Liver (tissue), 3 donors: ENCODE measurements around the gene FCHO2.

ENCODE experiments used
- ATF3 ChIP-seq: IDR thresholded peaks from 2 replicates; pipeline ENCODE4 v1.6.1; 2016; ENCODE audit warnings: antibody characterized with exemption
- CTCF ChIP-seq: fragments of 150-350 bp; IDR thresholded peaks from 2 replicates; pipeline ENCODE4 v1.5.1; 2017; ENCODE audit warnings: improper control_type of control experiment, low read depth, low read length; ENCODE audit not compliant: missing input control
- EGR1 ChIP-seq, 2 donors: IDR thresholded peaks; 2 replicates each; pipeline ENCODE4 v1.6.1; 2016 to 2018; ENCODE audit warnings: antibody characterized with exemption in 2 of 2, low read depth in 2 of 2
- FOXA1 ChIP-seq: IDR thresholded peaks from 2 replicates; pipeline ENCODE4 v1.6.1; 2016; ENCODE audit warnings: antibody characterized with exemption
- JUND ChIP-seq, 2 donors: IDR thresholded peaks; 2 replicates each; pipeline ENCODE4 v1.6.1; 2016; ENCODE audit warnings: antibody characterized with exemption in 2 of 2
- MAX ChIP-seq: IDR thresholded peaks from 2 replicates; pipeline ENCODE4 v1.6.1; 2016; ENCODE audit warnings: antibody characterized with exemption
- RAD21 ChIP-seq, 2 donors: IDR thresholded peaks; 2 replicates each; pipeline ENCODE4 v1.6.1; 2016; ENCODE audit warnings: antibody characterized with exemption in 2 of 2, mild to moderate bottlenecking in 2 of 2
- REST ChIP-seq: IDR thresholded peaks from 2 replicates; pipeline ENCODE4 v1.6.1; 2016; ENCODE audit warnings: antibody characterized with exemption, mild to moderate bottlenecking
- SP1 ChIP-seq: IDR thresholded peaks from 2 replicates; pipeline ENCODE4 v1.6.1; 2018; ENCODE audit warnings: antibody characterized with exemption, mild to moderate bottlenecking
- TAF1 ChIP-seq: conservative IDR thresholded peaks from 2 replicates; pipeline ENCODE4 v1.6.1; 2016; ENCODE audit warnings: antibody characterized with exemption, mild to moderate bottlenecking
- YY1 ChIP-seq: IDR thresholded peaks from 2 replicates; pipeline ENCODE4 v1.6.1; 2016; ENCODE audit warnings: antibody characterized with exemption, mild to moderate bottlenecking
- ZBTB33 ChIP-seq: IDR thresholded peaks from 2 replicates; pipeline ENCODE4 v1.6.1; 2016; ENCODE audit warnings: antibody characterized with exemption
- donor health status: healthy.
- donor health status: healthy.

- no peak for TF ChIP-seq SP1
- peak; percentile 90 for TF ChIP-seq YY1
- TF ChIP-seq REST: no peak
- peak; percentile 90 for TF ChIP-seq CTCF
- TF ChIP-seq JUND (IDR thresholded peaks at IDR 0.05): no peak
- TF ChIP-seq ZBTB33: peak; percentile 16
- TF ChIP-seq EGR1 (IDR thresholded peaks at IDR 0.05; ENCODE audit: low read depth in 2 of 2): no peak
- TF ChIP-seq MAX: peak; percentile 38
- TF ChIP-seq ATF3: no peak
- TF ChIP-seq TAF1: no peak
- peak; percentile 74 to 77 for TF ChIP-seq RAD21 (IDR thresholded peaks at IDR 0.05)
- peak; percentile 66 for TF ChIP-seq FOXA1
These were observed at the start of gene FCHO2 for GRCh38 chr5:72955768-72956323.
